Kidney tubule cell (primary cell): ENCODE results near the gene PLA2G10.
"Not testable (repeated sequence)": the region's sequence is repeated elsewhere in the genome, so short reads cannot be mapped to it uniquely, and the experiment has no call there.

Experiments used
- DNase-seq: peaks from one replicate; pipeline ENCODE4 v3.0.0-alpha.2; 2018; ENCODE audit warnings: low spot score

PLA2G10 gene, protein sequence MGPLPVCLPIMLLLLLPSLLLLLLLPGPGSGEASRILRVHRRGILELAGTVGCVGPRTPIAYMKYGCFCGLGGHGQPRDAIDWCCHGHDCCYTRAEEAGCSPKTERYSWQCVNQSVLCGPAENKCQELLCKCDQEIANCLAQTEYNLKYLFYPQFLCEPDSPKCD

GRCh38 chr16:14694129-14694528, at the start of gene PLA2G10:
PLA2G10 (minus strand) TSS chr16:14694308; CDS start chr16:14694229, 79 bp downstream.
- not testable (repeated sequence) for DNase-seq

- DNase-seq = not testable (repeated sequence)
Measured at GRCh38 chr16:14742273-14743128, 48.4 kb upstream of the PLA2G10 start, which contains the start of gene NPIPA2. NPIPA2 (plus strand) TSS chr16:14742533; CDS start chr16:14748066, 5,533 bp downstream.

- DNase-seq = not testable (repeated sequence)
Measured at GRCh38 chr16:14741794-14742193, 47.7 kb upstream of the PLA2G10 start.

GRCh38 chr16:14740832-14741385, 46.8 kb upstream of the PLA2G10 start:
- not testable (repeated sequence) for DNase-seq

DNA sequence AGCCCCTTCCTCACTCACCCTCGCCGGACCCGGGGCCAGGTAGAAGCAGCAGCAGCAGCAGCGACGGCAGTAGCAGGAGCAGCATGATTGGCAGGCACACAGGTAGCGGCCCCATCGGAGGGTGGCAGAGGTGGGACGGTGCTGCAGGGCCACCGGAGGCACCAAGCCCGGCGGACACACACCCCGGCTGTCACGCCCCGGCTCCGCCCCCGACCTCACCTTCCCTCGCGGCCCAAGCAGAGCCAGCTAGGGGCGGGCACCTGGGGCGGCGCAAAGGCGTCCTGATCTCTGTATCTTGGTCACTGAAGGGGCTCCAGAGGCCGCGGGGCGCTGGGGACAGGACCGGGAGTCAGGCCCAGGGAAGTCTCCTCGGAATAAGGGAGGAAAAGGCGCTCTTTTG, 39.1 kb upstream of the PLA2G10 start:
- not testable (repeated sequence) for DNase-seq

GRCh38 chr16:14703156-14704011, 9.3 kb upstream of the PLA2G10 start, which contains the start of gene NPIPA3:
NPIPA3 (plus strand) TSS chr16:14703411; CDS start chr16:14708944, 5,533 bp downstream.
- DNase-seq = not testable (repeated sequence)

- not testable (repeated sequence) for DNase-seq
Measured at GRCh38 chr16:14702672-14703071, 8.6 kb upstream of the PLA2G10 start.

DNA sequence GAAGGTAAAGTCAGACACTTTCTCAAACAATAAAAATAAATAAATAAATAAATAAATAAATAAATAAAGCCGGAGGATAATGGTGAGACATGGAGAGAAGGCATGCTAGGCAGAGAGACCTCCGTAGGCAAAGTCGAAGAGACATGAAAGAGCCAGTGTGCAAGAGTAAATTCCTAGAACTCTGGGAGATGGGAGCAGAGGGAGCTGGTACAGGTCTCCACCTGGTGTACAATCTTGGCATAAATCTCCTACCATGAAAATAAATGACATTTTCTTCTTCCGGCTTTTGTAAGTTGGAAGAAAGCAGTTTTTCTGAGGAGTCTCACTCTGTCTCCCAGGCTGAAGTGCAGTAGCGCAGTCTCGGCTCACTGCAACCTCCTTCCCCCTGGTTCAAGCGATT, 7.8 kb upstream of the PLA2G10 start:
- not testable (repeated sequence) for DNase-seq

- not testable (repeated sequence) for DNase-seq
Measured at GRCh38 chr16:14685870-14686793, 8.0 kb downstream of the PLA2G10 start.

- DNase-seq = no peak
Measured at GRCh38 chr16:14682121-14682520, 12.0 kb downstream of the PLA2G10 start.

DNA sequence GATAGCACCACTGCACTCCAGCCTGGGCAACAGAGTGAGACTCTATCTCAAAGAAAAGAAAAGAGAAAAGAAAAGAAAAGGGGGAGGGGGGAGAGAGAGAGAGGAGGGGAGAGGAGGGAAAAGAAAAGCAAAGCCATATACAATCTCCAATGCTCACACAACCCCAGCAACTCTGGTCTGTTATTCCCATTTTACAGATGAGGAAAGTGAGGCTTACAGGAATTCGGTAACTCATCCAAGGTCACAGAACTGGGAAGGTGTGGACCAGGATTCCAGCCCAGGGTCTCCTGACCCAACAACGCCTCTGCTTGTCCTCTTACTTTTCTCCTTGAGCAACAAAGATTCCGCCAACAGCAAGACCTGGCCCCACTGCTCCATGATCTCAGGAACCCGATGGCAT, 13.0 kb downstream of the PLA2G10 start:
- DNase-seq = no peak

DNA sequence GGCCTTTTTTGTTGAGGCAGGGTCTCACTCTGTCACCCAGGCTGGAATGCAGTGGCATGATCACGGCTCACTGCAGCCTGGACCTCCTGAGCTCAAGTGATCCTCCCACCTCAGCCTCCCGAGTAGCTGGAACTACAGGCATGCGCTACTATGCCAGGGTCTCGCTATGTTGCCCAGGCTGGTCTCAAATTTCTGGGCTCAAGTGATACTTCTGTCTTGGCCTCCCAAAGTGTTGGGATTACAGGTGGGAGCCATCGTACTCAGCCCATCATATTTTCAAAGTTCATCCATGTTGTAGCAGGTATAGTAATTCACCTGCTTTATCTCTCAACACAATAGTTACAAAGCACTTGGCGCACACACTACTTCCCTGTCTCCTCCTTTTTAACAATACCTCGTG, 13.7 kb downstream of the PLA2G10 start:
- not testable (repeated sequence) for DNase-seq

GRCh38 chr16:14678748-14679497, 15.2 kb downstream of the PLA2G10 start:
- no peak for DNase-seq

- no peak for DNase-seq
Measured at GRCh38 chr16:14677627-14678026, 16.5 kb downstream of the PLA2G10 start.

GRCh38 chr16:14676633-14677032, 17.5 kb downstream of the PLA2G10 start:
- DNase-seq = no peak

DNA sequence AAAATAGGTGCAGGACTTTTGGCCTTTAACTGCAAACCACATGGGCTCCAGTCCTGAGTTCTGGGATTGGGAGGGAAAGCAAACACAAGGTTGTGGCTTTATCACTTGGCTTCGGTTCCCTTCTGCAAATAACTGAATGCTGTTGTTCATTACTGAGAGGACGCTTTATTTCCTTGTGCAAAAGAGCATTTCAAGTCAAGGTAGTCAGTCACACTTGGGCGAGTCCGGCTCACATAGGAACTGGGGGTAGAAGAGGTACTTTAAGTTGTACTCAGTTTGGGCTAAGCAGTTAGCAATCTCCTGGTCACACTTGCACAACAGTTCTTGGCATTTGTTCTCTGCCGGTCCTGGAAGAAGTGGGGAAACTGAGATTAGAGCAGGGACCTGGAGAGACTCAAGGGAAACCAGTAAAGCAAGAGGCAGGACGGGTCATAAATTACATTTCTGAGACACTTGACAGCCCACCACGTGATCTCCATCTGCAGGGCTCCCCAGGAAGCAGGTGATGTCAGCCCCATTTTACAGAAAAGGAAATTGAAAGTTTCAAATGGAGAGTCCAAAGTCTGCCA, 21.6 kb downstream of the PLA2G10 start:
- DNase-seq = peak; percentile 63

- DNase-seq = no peak
Measured at GRCh38 chr16:14669776-14670175, 24.3 kb downstream of the PLA2G10 start.

GRCh38 chr16:14668556-14669223, 25.4 kb downstream of the PLA2G10 start:
- DNase-seq = no peak
